Measurements from ENCODE around the gene RALGAPA2. TPM values are rescaled to one million over a fixed set of nuclear protein-coding genes. Genes with fewer than 3 reads are reported as not detected.

RALGAPA2 gene
- total and polyA plus RNA-seq, 2 experiments from 2014 or later = 14.5 to 35.5 TPM

DNA sequence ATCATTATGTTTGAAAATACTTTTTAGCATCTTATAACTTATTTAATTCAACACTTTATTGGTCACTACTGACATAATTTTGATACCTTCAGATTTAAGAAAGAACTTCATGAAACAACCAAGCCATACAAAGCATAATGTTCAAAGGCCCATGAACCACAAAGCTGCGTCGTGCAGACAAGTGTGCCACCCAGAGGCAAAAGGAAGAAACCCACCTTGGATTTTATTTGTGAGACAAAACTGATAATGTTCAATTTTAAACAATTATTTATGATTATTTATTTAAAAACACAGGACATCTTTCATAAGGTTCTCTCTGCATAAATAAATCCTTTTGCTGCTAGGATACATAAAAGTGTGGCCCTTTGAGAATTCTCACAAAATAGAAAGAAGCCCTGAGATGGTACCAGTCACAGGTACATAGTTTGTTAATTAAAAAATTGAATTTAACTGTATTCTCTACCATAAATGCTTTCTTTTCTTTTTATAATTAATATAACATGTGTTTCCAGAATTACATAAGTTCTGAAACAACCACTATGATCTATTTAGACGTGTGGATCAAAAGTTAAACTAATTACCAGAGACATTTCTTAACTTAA, 143.7 kb downstream of the RALGAPA2 start:
- TF ChIP-seq, protein P1, sequence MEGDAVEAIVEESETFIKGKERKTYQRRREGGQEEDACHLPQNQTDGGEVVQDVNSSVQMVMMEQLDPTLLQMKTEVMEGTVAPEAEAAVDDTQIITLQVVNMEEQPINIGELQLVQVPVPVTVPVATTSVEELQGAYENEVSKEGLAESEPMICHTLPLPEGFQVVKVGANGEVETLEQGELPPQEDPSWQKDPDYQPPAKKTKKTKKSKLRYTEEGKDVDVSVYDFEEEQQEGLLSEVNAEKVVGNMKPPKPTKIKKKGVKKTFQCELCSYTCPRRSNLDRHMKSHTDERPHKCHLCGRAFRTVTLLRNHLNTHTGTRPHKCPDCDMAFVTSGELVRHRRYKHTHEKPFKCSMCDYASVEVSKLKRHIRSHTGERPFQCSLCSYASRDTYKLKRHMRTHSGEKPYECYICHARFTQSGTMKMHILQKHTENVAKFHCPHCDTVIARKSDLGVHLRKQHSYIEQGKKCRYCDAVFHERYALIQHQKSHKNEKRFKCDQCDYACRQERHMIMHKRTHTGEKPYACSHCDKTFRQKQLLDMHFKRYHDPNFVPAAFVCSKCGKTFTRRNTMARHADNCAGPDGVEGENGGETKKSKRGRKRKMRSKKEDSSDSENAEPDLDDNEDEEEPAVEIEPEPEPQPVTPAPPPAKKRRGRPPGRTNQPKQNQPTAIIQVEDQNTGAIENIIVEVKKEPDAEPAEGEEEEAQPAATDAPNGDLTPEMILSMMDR (IDR thresholded peaks at IDR 0.05; ENCODE audit: low read depth, low read length) = peak; percentile 73
- H3K27me3 ChIP-seq = no peaks in the 10 kb centered on the region
- peaks cover 4% of the 10 kb centered on the region for H3K36me3 ChIP-seq
- H3K27ac ChIP-seq = no peak overlapping the region
- no peak overlapping the region for H3K4me3 ChIP-seq
- no peaks in the 10 kb centered on the region for H3K9me3 ChIP-seq (ENCODE audit: low read depth)
- peak; percentile 58 to 63 for DNase-seq (ENCODE audit: low read depth in 1 of 2, low spot score in 1 of 2)
- H3K4me1 ChIP-seq (ENCODE audit: low read depth) = no peaks in the 10 kb centered on the region

DNA sequence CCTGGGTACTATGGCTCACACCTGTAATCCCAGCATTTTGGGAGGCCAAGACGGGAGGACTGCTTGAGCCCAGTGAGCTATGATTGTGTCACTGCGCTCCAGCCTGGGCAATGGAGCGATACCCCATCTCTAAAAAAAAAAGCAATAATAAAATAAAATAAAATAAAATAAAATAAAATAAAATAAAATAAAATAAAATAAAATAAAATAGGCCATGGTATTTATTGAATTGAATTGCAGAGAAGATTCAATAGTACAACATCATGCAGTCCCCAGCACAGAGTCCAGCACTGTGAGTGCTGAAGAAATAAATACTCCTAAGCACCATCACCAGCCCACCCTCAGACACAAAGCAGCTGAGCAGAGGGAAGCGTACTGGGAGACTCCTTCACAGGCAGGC, 144.7 kb downstream of the RALGAPA2 start:
- Histone ChIP-seq H3K36me3 (peaks cover 4% of the 10 kb centered on the region), H3K27me3 (no peaks in the 10 kb centered on the region), H3K4me3 (no peak overlapping the region), H3K4me1 (ENCODE audit: low read depth) (no peaks in the 10 kb centered on the region), H3K9me3 (ENCODE audit: low read depth) (no peaks in the 10 kb centered on the region), H3K27ac (no peak overlapping the region)
- TF ChIP-seq, protein P1 (IDR thresholded peaks at IDR 0.05; ENCODE audit: low read depth, low read length) = no peak
- DNase-seq (ENCODE audit: low read depth in 1 of 2, low spot score in 1 of 2) = no peak

DNA sequence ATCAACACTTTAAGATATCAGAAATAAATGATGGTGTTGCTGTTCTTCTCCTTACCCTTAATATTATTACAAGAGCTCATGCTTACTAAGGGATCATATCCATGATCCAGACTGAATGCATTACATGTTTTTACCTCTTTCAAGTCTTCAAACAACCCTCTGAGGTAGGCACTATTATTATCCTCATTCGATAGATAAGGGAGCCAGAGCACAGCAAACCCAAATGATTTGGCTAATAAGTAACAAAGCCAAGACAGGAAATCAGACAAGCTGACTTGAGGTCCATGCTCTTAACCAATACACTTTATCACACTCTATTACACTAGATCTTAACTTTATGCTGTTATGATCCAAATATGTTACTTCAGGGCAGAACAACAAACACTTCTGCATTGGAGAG, 145.9 kb downstream of the RALGAPA2 start:
- H3K27me3 ChIP-seq = no peaks in the 10 kb centered on the region
- H3K27ac ChIP-seq = no peak overlapping the region
- no peaks in the 10 kb centered on the region for H3K9me3 ChIP-seq (ENCODE audit: low read depth)
- H3K36me3 ChIP-seq = peaks cover 4% of the 10 kb centered on the region
- H3K4me3 ChIP-seq = no peak overlapping the region
- no peaks in the 10 kb centered on the region for H3K4me1 ChIP-seq (ENCODE audit: low read depth)
- TF ChIP-seq, protein P1 (IDR thresholded peaks at IDR 0.05; ENCODE audit: low read depth, low read length) = no peak
- no peak for DNase-seq (ENCODE audit: low read depth in 1 of 2, low spot score in 1 of 2)

DNA sequence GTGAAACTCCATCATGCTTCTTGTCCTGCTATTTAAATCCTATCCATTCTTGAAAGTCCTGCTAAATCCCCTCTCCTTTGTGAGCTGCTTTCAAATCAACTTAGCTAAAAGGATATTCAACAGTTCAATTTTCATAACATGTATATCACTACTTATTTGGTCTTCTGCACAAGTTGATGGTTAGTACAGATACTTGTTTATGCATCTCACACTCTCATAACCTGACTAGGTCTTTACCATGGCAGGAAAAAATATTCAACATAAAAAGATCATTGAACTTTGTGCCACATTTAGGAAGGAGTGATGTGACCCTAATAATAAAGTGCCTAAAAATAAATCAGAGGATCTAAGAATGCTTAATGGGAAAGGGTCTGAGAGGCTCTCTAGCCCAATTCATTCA, 148.2 kb downstream of the RALGAPA2 start:
- DNase-seq (ENCODE audit: low read depth in 1 of 2, low spot score in 1 of 2) = no peak
- Histone ChIP-seq H3K36me3 (peaks cover 4% of the 10 kb centered on the region), H3K4me1 (ENCODE audit: low read depth) (no peaks in the 10 kb centered on the region), H3K4me3 (no peak overlapping the region), H3K27me3 (no peaks in the 10 kb centered on the region), H3K27ac (no peak overlapping the region), H3K9me3 (ENCODE audit: low read depth) (no peaks in the 10 kb centered on the region)
- TF ChIP-seq, protein P1 (IDR thresholded peaks at IDR 0.05; ENCODE audit: low read depth, low read length) = no peak

DNA sequence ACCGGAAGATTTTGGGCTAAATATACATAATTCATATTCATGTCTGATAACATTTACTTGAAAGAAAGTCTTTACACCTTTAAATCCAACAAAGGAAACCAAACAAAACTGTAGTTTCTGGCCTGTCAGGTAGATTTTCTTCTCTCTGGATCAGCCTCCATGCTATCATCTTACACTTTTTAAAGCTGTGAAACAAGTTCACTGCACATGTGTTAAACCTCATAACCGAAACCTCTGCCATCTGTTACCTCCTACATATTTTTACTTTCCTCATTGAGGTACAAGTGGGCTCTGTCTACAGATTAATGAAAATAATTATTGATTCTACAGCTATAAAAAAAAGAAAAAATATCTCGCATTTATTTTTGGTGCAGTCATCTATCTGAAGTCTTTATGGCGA, 149.9 kb downstream of the RALGAPA2 start:
- H3K27ac ChIP-seq = no peak overlapping the region
- TF ChIP-seq, protein P1 (IDR thresholded peaks at IDR 0.05; ENCODE audit: low read depth, low read length) = no peak
- H3K36me3 ChIP-seq = no peaks in the 10 kb centered on the region
- H3K4me3 ChIP-seq = no peak overlapping the region
- no peaks in the 10 kb centered on the region for H3K9me3 ChIP-seq (ENCODE audit: low read depth)
- DNase-seq (ENCODE audit: low read depth in 1 of 2, low spot score in 1 of 2) = no peak
- no peaks in the 10 kb centered on the region for H3K27me3 ChIP-seq
- no peaks in the 10 kb centered on the region for H3K4me1 ChIP-seq (ENCODE audit: low read depth)
